Stimulated activated CD8-positive, alpha-beta memory T cell treated with anti-CD3 and anti-CD28 coated beads, Interleukin-4, amount 100 ng/mL, for 4 hours (primary cell): ENCODE data around the gene CAMK4.
A peak's percentile ranks its signal among the peaks of the same experiment; 100 is the strongest.

ENCODE experiments used
- DNase-seq, 2 donors: peaks; one replicate each; pipeline ENCODE4 v3.0.0-alpha.2; 2020; ENCODE audit warnings: low read depth in 2 of 2, low spot score in 1 of 2

CAMK4 gene

DNA sequence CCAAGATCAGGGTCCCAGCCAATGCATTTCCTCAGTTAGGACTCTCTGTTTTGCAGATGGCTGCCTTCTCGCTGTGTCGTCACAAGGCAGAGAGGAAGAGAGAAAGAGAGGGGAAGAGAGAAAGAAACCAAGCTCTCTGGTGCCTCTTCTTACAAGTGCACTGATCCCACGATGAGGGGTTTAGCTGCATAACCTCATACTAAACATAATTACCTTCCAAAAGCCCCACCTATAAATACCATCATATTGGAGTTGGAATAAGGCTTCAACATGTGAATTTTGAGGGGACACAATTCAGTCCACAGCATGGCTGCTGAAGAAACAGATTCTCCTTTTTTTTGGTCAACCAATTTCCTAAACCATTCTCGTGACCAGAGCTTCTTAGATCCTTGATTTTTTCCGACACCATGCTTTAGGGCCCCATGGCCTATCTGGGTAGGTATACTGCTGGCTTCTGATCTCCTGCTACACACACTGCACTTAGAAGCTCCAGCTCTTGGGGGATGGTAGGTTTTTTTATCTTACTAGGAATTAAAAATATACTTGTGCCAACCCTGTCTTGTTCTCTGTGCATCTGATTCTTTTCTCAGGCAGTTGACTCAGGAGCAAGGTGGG lies 5.1 kb downstream of the CAMK4 start:
- DNase-seq = no peak

- DNase-seq = no peak
These were observed 6.0 kb downstream of the CAMK4 start for GRCh38 chr5:111229871-111230810.

GRCh38 chr5:111231119-111231518 lies 6.9 kb downstream of the CAMK4 start:
- no peak for DNase-seq

GRCh38 chr5:111232311-111233051 lies 8.3 kb downstream of the CAMK4 start:
- no peak for DNase-seq

GRCh38 chr5:111233052-111233374 lies 8.8 kb downstream of the CAMK4 start:
- DNase-seq = no peak

DNA sequence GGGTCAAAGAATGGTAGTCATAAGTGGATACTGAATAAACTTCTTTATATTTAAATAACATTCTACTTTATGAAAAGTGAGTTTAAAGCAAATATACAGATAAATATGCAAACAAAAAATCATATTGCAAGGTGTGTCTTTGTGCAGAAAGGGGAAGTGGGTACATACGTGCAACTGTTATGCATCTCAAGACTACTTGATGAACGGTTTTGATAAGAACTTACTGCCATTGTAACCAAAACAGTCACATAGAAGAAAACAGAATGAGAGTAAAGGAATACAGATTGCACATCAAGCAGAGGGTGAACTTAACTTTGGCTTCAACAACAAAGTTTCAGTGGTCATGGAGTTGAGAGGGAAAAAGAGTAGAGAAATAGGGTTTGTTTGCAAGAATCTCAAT lies 9.9 kb downstream of the CAMK4 start:
- DNase-seq = no peak

GRCh38 chr5:111235635-111236034 lies 11.5 kb downstream of the CAMK4 start:
- DNase-seq = no peak

DNA sequence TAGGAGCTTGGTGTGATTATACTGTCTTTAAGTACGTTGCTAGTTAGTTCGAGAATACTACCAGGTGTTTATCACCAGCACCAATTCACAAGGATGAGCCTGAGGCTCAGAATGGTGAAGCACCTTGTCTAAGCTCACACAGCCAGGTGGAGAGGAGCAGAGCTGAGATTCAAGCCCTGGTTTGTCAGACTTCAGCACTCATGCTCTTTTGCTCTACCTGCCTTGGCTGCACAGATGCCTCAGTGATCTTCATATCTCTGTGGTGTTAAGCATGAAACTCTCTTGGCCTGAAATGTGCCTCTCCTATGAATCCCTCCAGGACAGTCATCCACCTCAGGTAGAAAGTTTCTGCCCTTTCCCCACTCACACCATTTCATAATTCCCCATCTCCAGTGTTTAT lies 12.2 kb downstream of the CAMK4 start:
- DNase-seq = no peak

DNA sequence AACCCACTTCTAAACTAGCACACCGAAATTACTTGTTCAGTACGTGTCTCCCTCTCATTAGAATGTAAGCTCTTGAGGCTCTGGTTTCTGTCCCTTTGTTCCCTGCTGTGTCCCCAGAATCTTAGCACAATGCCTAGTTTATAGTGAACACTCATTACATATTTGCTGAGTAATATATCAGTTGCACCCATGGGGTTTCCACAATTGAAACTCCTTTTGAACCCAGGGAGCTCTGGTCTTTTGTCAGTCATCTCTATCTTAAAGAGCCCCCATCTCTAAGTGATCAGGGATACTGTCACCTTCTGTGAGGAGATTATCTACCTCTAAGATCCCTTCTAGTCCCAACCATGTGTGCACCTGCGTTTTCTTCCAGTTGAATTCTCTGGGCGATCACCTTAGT lies 12.8 kb downstream of the CAMK4 start:
- no peak for DNase-seq

DNA sequence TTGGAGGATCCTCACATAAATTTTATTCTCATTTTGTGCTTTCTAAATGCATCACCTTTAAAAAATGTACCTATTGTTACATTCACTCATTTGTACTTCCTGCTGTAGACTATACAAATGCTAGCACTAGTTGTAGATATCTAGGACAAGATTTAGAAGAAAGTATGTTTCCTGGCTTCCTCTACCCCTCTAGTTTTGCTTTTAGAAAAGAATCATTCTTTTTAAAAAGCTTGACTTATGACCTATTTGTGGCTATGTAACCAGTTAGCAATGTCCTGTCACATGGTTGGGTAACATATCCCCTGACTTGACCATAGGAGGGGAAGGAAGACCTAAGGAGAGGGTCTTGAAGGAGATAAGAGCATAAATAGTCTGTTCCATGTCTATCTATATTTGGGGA lies 13.3 kb downstream of the CAMK4 start:
- no peak for DNase-seq

- DNase-seq = no peak
These were observed 14.4 kb downstream of the CAMK4 start for GRCh38 chr5:111238431-111239225.

GRCh38 chr5:111241696-111242095 lies 17.5 kb downstream of the CAMK4 start:
- no peak for DNase-seq

DNA sequence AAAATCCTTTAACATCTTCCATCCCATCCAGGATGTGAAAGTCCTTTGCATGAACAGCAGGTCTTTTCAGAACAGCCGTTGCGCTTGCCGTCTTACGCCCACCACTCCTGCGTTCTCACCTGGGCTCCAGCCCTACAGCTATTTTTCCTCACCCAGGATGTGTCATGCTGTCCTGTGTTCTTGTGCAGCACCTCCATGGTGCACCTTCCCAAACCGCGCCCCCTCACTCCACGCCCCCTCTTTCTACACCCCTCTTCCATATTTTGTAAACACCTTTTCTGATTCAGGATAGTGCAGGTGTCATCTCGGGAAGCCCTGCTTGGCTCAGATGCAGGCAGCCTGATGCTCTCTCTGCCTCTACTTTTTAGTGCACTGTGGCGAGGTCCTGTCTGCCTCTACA lies 18.4 kb downstream of the CAMK4 start:
- no peak for DNase-seq

- no peak for DNase-seq
These were observed 19.1 kb downstream of the CAMK4 start for GRCh38 chr5:111243318-111243717.

- DNase-seq = no peak
These were observed 21.5 kb downstream of the CAMK4 start for GRCh38 chr5:111245654-111246053.

GRCh38 chr5:111246459-111246858 lies 22.3 kb downstream of the CAMK4 start:
- no peak for DNase-seq

- DNase-seq = no peak
These were observed 24.4 kb downstream of the CAMK4 start for GRCh38 chr5:111248571-111248970.

- DNase-seq = no peak
These were observed 27.7 kb downstream of the CAMK4 start for GRCh38 chr5:111251921-111252320.

DNA sequence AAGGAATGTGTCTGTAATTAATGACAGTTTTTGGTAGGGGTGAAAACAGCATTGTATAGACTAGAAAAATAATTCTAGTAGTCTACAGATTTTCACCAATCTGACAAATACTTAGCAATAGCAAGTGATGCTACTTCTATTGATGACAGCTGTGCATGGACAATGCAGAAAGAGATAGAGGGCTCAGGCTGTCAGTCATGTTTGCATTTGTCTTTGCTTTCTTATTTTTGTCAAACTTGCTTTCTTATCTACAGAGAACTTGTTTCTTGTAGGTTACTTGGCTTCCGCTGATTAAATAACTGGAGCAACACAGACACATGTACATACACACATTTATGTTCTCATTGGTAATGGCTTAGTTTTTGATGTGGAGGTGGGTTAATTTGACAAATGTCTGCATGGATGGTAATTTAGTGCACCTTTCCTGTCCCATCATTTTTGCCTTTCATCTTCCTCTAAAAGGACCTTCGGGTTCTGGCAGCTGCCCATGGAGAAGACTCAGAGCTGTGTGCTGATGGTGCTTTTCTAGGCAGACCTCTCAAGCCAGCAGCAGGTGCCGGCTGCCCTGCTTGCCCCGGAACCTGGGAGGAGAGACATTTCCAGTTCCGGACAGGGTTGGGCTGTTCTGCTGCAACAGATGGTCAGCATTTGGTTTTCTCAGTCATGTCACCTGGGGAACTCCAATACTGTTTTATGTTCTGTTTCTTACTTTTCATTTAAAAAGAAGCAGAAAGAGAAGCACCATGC lies 28.8 kb downstream of the CAMK4 start:
- DNase-seq = no peak

DNA sequence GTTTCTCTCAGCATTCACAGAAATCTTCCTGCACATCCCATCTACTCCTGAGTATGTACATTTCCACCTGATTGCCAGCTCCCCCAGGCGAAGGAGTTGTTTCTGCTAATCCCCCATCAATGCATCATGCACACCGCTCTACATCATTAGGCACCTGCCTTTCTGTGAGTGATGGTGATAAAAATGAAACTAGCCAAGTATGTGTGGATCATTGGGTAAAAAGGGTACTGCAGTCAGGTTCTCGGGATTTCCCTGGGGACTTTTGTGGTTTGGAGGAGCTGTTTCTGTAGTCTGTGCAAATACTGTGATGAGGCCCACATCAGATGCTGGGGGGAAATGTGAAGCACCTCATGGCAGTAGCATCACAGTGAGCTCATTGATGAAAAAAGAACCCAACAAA lies 30.4 kb downstream of the CAMK4 start:
- DNase-seq = peak; percentile 30 to 43

GRCh38 chr5:111255169-111255568 lies 31.0 kb downstream of the CAMK4 start:
- DNase-seq = no peak
